Osteoblast (primary cell): Measurements from ENCODE around the gene PTPRR. TPM values are rescaled to one million over a fixed set of nuclear protein-coding genes. Genes with fewer than 3 reads are reported as not detected.

ENCODE experiments used
- DNase-seq: peaks from one replicate; pipeline ENCODE4 v3.0.0; 2011; ENCODE audit warnings: low spot score, mixed read lengths; ENCODE audit not compliant: insufficient read length; ENCODE audit errors: missing footprints
- H2AFZ ChIP-seq: 2 replicates; pipeline ENCODE4 v1.6.0; 2011; ENCODE audit warnings: mild to moderate bottlenecking, low read length
- H3K27ac ChIP-seq: 2 replicates; pipeline ENCODE4 v1.5.1; 2011; ENCODE audit warnings: mild to moderate bottlenecking, low read depth, low read length, moderate library complexity
- H3K27me3 ChIP-seq: 2 replicates; pipeline ENCODE4 v1.6.0; 2012; ENCODE audit warnings: mild to moderate bottlenecking, control low read depth, inconsistent platforms, low read length, moderate library complexity; ENCODE audit not compliant: insufficient read depth
- H3K36me3 ChIP-seq: 2 replicates; pipeline ENCODE4 v1.5.1; 2011; ENCODE audit warnings: mild to moderate bottlenecking, low read length, control low read depth, moderate library complexity; ENCODE audit not compliant: insufficient read depth
- H3K4me1 ChIP-seq: 2 replicates; pipeline ENCODE4 v1.5.1; 2011; ENCODE audit warnings: mild to moderate bottlenecking, low read length, control low read depth, moderate library complexity; ENCODE audit not compliant: insufficient read depth
- H3K4me2 ChIP-seq: 2 replicates; pipeline ENCODE4 v1.6.0; 2011; ENCODE audit warnings: mild to moderate bottlenecking, low read length; ENCODE audit not compliant: insufficient read depth
- H3K4me3 ChIP-seq: fragments of 200-600 bp; sonication (generic); 3 replicates; pipeline ENCODE4 v1.5.1; 2012; ENCODE audit warnings: mild to moderate bottlenecking, low read length, inconsistent platforms; ENCODE audit not compliant: insufficient read depth
- H3K79me2 ChIP-seq: 2 replicates; pipeline ENCODE4 v1.6.0; 2012; ENCODE audit warnings: mild to moderate bottlenecking, low read length, control low read depth, inconsistent platforms; ENCODE audit not compliant: insufficient read depth
- H3K9me3 ChIP-seq: 2 replicates; pipeline ENCODE4 v1.5.1; 2011; ENCODE audit warnings: low read depth, low read length, control low read depth
- H4K20me1 ChIP-seq: 2 replicates; pipeline ENCODE4 v1.6.0; 2012; ENCODE audit warnings: mild to moderate bottlenecking, low read length, control low read depth; ENCODE audit not compliant: insufficient read depth
- total RNA-seq: library from RNA; depleted of rRNA; stranded (reverse); fragments of >200 nt; gene quantifications from 2 replicates; pipeline ENCODE4 v1.2.3, GENCODE V29; 2012
- TF ChIP-seq, protein P1 (sequence below): IDR thresholded peaks from 2 replicates; pipeline ENCODE4 v1.5.1; 2011; ENCODE audit warnings: mild to moderate bottlenecking, low read depth, low read length, moderate library complexity; ENCODE audit errors: extremely low read depth

The PTPRR gene
- total RNA-seq, 1 donor = not detected

DNA sequence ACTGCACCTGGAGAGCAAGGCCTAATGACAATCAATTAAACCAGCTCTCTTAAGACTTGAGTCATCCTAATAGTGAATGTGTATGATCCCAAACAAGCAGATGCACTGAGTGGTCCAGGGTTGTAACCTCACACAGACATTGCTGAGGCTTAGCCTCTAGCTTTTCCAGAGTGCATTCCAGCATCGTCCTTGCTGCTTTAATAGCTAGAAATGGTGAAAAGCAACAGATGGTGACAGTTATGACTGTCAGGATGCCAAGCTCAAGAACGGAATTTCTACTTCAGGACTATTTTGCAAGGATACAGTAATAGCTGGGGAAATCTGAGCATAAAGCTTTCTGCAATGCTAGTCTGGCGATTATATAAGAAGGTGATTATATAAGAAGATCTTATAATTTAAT lies 34.6 kb downstream of the PTPRR start:
- no peak for DNase-seq

DNA sequence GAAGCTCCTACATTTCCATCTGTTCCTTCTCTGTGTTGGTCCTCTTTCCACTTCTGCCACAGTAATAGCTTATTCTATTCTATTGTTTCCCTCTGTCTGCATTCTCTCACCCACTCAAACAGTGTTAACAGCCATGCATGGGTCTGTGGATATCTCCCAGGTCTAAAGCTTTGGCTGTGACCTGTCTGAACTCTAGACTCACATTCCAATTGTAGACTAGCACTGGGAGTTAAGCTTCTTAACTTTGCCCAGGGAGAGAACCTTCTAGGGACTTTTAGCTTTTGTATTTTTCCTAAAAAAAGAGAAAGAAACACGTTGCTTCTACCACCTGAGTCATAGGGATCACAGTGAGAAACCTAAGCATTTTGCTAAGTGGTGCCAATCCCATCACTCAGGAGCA lies 36.7 kb downstream of the PTPRR start:
- H3K27ac ChIP-seq = no peak overlapping the region
- H3K9me3 ChIP-seq = no peaks in the 10 kb centered on the region
- no peak overlapping the region for H2AFZ ChIP-seq
- TF ChIP-seq, protein P1, sequence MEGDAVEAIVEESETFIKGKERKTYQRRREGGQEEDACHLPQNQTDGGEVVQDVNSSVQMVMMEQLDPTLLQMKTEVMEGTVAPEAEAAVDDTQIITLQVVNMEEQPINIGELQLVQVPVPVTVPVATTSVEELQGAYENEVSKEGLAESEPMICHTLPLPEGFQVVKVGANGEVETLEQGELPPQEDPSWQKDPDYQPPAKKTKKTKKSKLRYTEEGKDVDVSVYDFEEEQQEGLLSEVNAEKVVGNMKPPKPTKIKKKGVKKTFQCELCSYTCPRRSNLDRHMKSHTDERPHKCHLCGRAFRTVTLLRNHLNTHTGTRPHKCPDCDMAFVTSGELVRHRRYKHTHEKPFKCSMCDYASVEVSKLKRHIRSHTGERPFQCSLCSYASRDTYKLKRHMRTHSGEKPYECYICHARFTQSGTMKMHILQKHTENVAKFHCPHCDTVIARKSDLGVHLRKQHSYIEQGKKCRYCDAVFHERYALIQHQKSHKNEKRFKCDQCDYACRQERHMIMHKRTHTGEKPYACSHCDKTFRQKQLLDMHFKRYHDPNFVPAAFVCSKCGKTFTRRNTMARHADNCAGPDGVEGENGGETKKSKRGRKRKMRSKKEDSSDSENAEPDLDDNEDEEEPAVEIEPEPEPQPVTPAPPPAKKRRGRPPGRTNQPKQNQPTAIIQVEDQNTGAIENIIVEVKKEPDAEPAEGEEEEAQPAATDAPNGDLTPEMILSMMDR = no peak
- no peak overlapping the region for H3K4me2 ChIP-seq
- H3K79me2 ChIP-seq = no peaks in the 10 kb centered on the region
- no peaks in the 10 kb centered on the region for H3K36me3 ChIP-seq
- H4K20me1 ChIP-seq = no peaks in the 10 kb centered on the region
- H3K4me3 ChIP-seq = no peak overlapping the region
- DNase-seq = no peak
- no peaks in the 10 kb centered on the region for H3K4me1 ChIP-seq
- H3K27me3 ChIP-seq = no peaks in the 10 kb centered on the region

More for the DNA sequence above, 34.6 kb downstream of the PTPRR start:
- Histone ChIP-seq H3K36me3 (no peaks in the 10 kb centered on the region), H3K27me3 (no peaks in the 10 kb centered on the region), H3K4me1 (no peaks in the 10 kb centered on the region), H4K20me1 (no peaks in the 10 kb centered on the region), H2AFZ (no peak overlapping the region), H3K27ac (no peak overlapping the region), H3K9me3 (no peaks in the 10 kb centered on the region), H3K79me2 (no peaks in the 10 kb centered on the region), H3K4me2 (no peak overlapping the region), H3K4me3 (no peak overlapping the region)
- TF ChIP-seq, protein P1 = no peak

DNA sequence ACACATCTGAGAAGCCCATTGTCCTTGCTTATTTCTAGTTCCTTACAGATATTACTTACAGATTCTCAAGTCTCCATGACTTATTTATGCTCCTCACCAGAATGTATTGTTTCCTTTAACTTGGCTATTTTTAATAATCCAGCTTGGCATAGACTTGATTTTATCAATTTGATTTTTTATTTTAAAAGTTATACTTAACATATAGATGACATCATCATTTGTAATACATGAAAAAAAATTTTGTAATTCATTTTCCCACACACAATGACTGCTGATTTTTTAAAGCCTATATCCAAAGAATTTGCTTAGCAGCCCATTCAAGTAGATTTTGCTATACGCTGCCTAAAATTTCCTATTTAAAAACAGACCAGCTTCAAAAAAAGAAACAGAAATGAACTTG lies 39.8 kb downstream of the PTPRR start:
- TF ChIP-seq, protein P1 = no peak
- Histone ChIP-seq H2AFZ (no peak overlapping the region), H4K20me1 (no peaks in the 10 kb centered on the region)

DNA sequence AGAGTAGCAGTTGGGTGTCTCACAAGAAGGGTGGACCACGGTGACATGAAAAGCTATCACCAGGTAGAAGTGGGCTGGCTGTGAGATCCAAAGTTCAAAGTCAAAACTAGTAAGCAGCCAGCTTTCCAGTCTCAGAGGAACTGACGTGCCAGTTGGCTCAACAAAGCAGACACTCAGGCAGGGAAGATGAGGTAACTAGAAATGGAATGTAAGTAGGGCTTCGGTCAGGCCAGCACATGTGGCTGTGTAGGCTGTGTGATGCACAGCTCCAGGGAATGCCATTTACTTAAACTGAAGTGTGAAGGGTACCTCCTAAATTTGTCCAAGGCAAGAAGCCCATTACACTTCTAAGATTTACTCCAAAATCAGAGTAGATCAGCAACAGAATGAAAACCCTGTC lies 43.6 kb downstream of the PTPRR start:
- H4K20me1 ChIP-seq = no peaks in the 10 kb centered on the region
- H3K27me3 ChIP-seq = no peaks in the 10 kb centered on the region
- no peak for DNase-seq
- no peak overlapping the region for H3K27ac ChIP-seq
- H2AFZ ChIP-seq = no peak overlapping the region
- no peaks in the 10 kb centered on the region for H3K4me1 ChIP-seq
- H3K9me3 ChIP-seq = no peaks in the 10 kb centered on the region
- H3K4me3 ChIP-seq = no peak overlapping the region
- H3K36me3 ChIP-seq = no peaks in the 10 kb centered on the region
- TF ChIP-seq, protein P1 = no peak
- H3K79me2 ChIP-seq = no peaks in the 10 kb centered on the region
- H3K4me2 ChIP-seq = no peak overlapping the region

More for the DNA sequence above, 39.8 kb downstream of the PTPRR start:
- H3K27me3 ChIP-seq = no peaks in the 10 kb centered on the region
- no peak overlapping the region for H3K4me2 ChIP-seq
- H3K4me1 ChIP-seq = no peaks in the 10 kb centered on the region
- no peak for DNase-seq
- H3K27ac ChIP-seq = no peak overlapping the region
- no peaks in the 10 kb centered on the region for H3K36me3 ChIP-seq
- H3K9me3 ChIP-seq = no peaks in the 10 kb centered on the region
- no peaks in the 10 kb centered on the region for H3K79me2 ChIP-seq
- no peak overlapping the region for H3K4me3 ChIP-seq
